GM23338 (cell line): Measurements from ENCODE around the gene CORO7. TPM values are rescaled to one million over a fixed set of nuclear protein-coding genes. Genes with fewer than 3 reads are reported as not detected.
A peak's percentile ranks its signal among the peaks of the same experiment; 100 is the strongest.

Experiments
- ATAC-seq: fragments of 200-7000 bp; cut with Tn5 transposase; 3 replicates; pipeline ENCODE4 v1.9.1; 2020
- DNase-seq: peaks from one replicate; pipeline ENCODE4 v3.0.0-alpha.2; 2015; ENCODE audit warnings: low spot score
- H2AFZ ChIP-seq: fragments of 200-600 bp; sonication (generic); 2 replicates; pipeline ENCODE4 v1.8.0; 2016; ENCODE audit warnings: antibody characterized with exemption, mild to moderate bottlenecking, moderate library complexity
- H3F3A ChIP-seq: fragments of 200-600 bp; sonication (generic); replicated peaks from 2 replicates; pipeline ENCODE4 v1.8.0; 2017; ENCODE audit warnings: antibody characterized with exemption, mixed run types, low read depth
- H3K27ac ChIP-seq: fragments of 200-600 bp; sonication (generic); 2 replicates; pipeline ENCODE4 v1.6.1; 2016; ENCODE audit warnings: low read depth
- H3K27me3 ChIP-seq: fragments of 200-600 bp; sonication (generic); 2 replicates; pipeline ENCODE4 v1.8.0; 2016; ENCODE audit warnings: mild to moderate bottlenecking, mixed run types, moderate library complexity; ENCODE audit not compliant: insufficient read depth
- H3K36me3 ChIP-seq: fragments of 200-600 bp; sonication (generic); 2 replicates; pipeline ENCODE4 v1.8.0; 2016; ENCODE audit warnings: mild to moderate bottlenecking; ENCODE audit not compliant: insufficient read depth
- H3K4me1 ChIP-seq: fragments of 200-600 bp; sonication (generic); 2 replicates; pipeline ENCODE4 v1.8.0; 2016; ENCODE audit warnings: mild to moderate bottlenecking, moderate library complexity; ENCODE audit not compliant: insufficient read depth
- H3K4me2 ChIP-seq: fragments of 200-600 bp; sonication (generic); 2 replicates; pipeline ENCODE4 v1.7.1; 2017; ENCODE audit warnings: mixed run types
- H3K4me3 ChIP-seq: fragments of 200-600 bp; sonication (generic); 2 replicates; pipeline ENCODE4 v1.6.1; 2016; ENCODE audit warnings: mixed run types
- H3K79me2 ChIP-seq: fragments of 200-600 bp; sonication (generic); replicated peaks from 2 replicates; pipeline ENCODE4 v1.8.0; 2017; ENCODE audit warnings: mild to moderate bottlenecking; ENCODE audit not compliant: insufficient read depth
- H3K9me2 ChIP-seq: fragments of 200-600 bp; sonication (generic); 2 replicates; pipeline ENCODE4 v1.8.0; 2017; ENCODE audit not compliant: insufficient read depth
- H4K20me1 ChIP-seq: fragments of 200-600 bp; sonication (generic); replicated peaks from 2 replicates; pipeline ENCODE4 v1.8.0; 2017; ENCODE audit warnings: mild to moderate bottlenecking; ENCODE audit not compliant: insufficient read depth
- H3K27ac Mint-ChIP-seq: 2 replicates; pipeline ENCODE4 v1.8.0; 2020; ENCODE audit warnings: inconsistent platforms, mild to moderate bottlenecking, moderate library complexity, mixed read lengths
- H3K27me3 Mint-ChIP-seq: 3 replicates; pipeline ENCODE4 v1.8.0; 2022; ENCODE audit warnings: low read depth, mild to moderate bottlenecking, moderate library complexity, mixed read lengths, inconsistent platforms; ENCODE audit not compliant: insufficient read depth, poor library complexity
- H3K36me3 Mint-ChIP-seq: 3 replicates; pipeline ENCODE4 v1.8.0; 2021; ENCODE audit warnings: low read depth, mild to moderate bottlenecking, inconsistent platforms, moderate library complexity, mixed read lengths
- H3K4me1 Mint-ChIP-seq: 3 replicates; pipeline ENCODE4 v1.8.0; 2020; ENCODE audit warnings: mild to moderate bottlenecking, inconsistent platforms, mixed read lengths
- H3K4me3 Mint-ChIP-seq: 3 replicates; pipeline ENCODE4 v1.8.0; 2021; ENCODE audit warnings: moderate library complexity, mild to moderate bottlenecking, inconsistent platforms, mixed read lengths
- H3K9me3 Mint-ChIP-seq: 3 replicates; pipeline ENCODE4 v1.8.0; 2020; ENCODE audit warnings: moderate library complexity, mild to moderate bottlenecking, inconsistent platforms, mixed read lengths
- ETS1 ChIP-seq: IDR thresholded peaks from 2 replicates; pipeline ENCODE4 v1.6.1; 2016; ENCODE audit warnings: antibody characterized with exemption
- EZH2 ChIP-seq: fragments of 200-600 bp; sonication (generic); IDR thresholded peaks from one replicate; pipeline ENCODE4 v1.8.0; 2017; ENCODE audit warnings: antibody characterized with exemption, mild to moderate bottlenecking, low read depth; ENCODE audit not compliant: unreplicated experiment
- EZH2phosphoT487 ChIP-seq: fragments of 200-600 bp; sonication (generic); IDR thresholded peaks from one replicate; pipeline ENCODE4 v1.8.1; 2018; ENCODE audit warnings: antibody characterized with exemption; ENCODE audit not compliant: unreplicated experiment
- JUNB ChIP-seq: IDR thresholded peaks from one replicate; pipeline ENCODE4 v1.6.1; 2016; ENCODE audit warnings: antibody characterized with exemption; ENCODE audit not compliant: unreplicated experiment
- NANOG ChIP-seq: IDR thresholded peaks from 2 replicates; pipeline ENCODE4 v1.6.1; 2016; ENCODE audit warnings: antibody characterized with exemption, borderline replicate concordance
- POLR2AphosphoS5 ChIP-seq: IDR thresholded peaks from 2 replicates; pipeline ENCODE4 v1.6.1; 2016; ENCODE audit warnings: antibody characterized with exemption, low read depth
- STAT1 ChIP-seq: IDR thresholded peaks from one replicate; pipeline ENCODE4 v1.6.1; 2016; ENCODE audit warnings: antibody characterized with exemption; ENCODE audit not compliant: unreplicated experiment
- ZNF331 ChIP-seq: fragments of 250-450 bp; sonication (Bioruptor Pico); IDR thresholded peaks from 2 replicates; pipeline ENCODE4 v1.5.0; 2020; ENCODE audit warnings: low read depth, mild to moderate bottlenecking, moderate library complexity
- ZNF462 ChIP-seq: fragments of 250-450 bp; sonication (Bioruptor Pico); IDR thresholded peaks from 2 replicates; pipeline ENCODE4 v1.5.0; 2020; ENCODE audit warnings: mild to moderate bottlenecking, moderate library complexity
- polyA plus RNA-seq: library from polyadenylated mRNA; unstranded; fragments of >200 nt; fragmentation: Nextera tagmentation; extraction: Ambion mirVana; gene quantifications from 2 replicates; pipeline ENCODE4 v1.2.1, GENCODE V29; 2016
- total RNA-seq: library from RNA; depleted of rRNA; stranded (reverse); fragments of >200 nt; shearing (Covaris generic); gene quantifications from 2 replicates; pipeline ENCODE4 v1.2.3, GENCODE V29; 2014

The CORO7 gene
- total and polyA plus RNA-seq, 2 experiments from 2014 or later, result 14.2 to 46.4 TPM

- Histone ChIP-seq H3F3A (0 out of 2 replicates have a peak, but pooled peaks cover 4% of the 10 kb centered on the region), H3K27ac (no peak overlapping the region), H3K9me2 (no peaks in the 10 kb centered on the region), H3K4me2 (no peak overlapping the region), H3K79me2 (no peaks in the 10 kb centered on the region), H3K36me3 (no peaks in the 10 kb centered on the region), H3K4me3 (no peak overlapping the region), H4K20me1 (no peaks in the 10 kb centered on the region), H3K4me1 (no peaks in the 10 kb centered on the region), H3K27me3 (no peaks in the 10 kb centered on the region), H2AFZ (no peak overlapping the region)
- DNase-seq (no peak), ATAC-seq (peak; percentile 69)
- Mint-ChIP-seq H3K4me1 (no peaks in the 10 kb centered on the region; the same call in 1 of the 3 replicates), H3K27me3 (peaks cover 6% of the 10 kb centered on the region), H3K27ac (no peak overlapping the region), H3K9me3 (no peaks in the 10 kb centered on the region), H3K36me3 (no peaks in the 10 kb centered on the region), H3K4me3 (no peak overlapping the region)
- TF ChIP-seq JUNB (no peak), EZH2phosphoT487 (no peak), NANOG (no peak), ETS1 (no peak), EZH2 (no peak), ZNF462 (CRISPR knock-in tag) (no peak), POLR2AphosphoS5 (no peak), ZNF331 (CRISPR knock-in tag) (no peak), STAT1 (no peak)
Observed at GRCh38 chr16:4360538-4361021, 55.8 kb downstream of the CORO7 start.
